Epidermal melanocyte (primary cell): ENCODE data around the gene MSL3.

ENCODE experiments used
- DNase-seq: peaks from one replicate; pipeline ENCODE4 v3.0.0; 2011; ENCODE audit warnings: low spot score; ENCODE audit not compliant: insufficient read length

The MSL3 gene

DNA sequence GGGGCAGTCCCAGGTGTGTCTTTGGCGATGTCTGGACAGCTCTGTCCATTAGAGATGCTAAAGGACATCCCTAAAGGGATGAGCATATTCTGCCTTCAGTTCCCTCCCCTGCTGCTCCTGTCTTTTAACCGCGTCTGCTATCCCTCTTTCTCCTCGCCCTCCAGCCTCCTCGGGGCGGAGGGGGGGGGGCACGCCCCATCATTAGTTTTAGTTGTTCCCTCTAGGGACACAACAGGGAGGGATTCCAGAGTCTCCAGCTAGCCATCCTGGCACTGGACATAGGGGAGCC is 1.1 kb downstream of the MSL3 start:
- DNase-seq, result no peak

DNA sequence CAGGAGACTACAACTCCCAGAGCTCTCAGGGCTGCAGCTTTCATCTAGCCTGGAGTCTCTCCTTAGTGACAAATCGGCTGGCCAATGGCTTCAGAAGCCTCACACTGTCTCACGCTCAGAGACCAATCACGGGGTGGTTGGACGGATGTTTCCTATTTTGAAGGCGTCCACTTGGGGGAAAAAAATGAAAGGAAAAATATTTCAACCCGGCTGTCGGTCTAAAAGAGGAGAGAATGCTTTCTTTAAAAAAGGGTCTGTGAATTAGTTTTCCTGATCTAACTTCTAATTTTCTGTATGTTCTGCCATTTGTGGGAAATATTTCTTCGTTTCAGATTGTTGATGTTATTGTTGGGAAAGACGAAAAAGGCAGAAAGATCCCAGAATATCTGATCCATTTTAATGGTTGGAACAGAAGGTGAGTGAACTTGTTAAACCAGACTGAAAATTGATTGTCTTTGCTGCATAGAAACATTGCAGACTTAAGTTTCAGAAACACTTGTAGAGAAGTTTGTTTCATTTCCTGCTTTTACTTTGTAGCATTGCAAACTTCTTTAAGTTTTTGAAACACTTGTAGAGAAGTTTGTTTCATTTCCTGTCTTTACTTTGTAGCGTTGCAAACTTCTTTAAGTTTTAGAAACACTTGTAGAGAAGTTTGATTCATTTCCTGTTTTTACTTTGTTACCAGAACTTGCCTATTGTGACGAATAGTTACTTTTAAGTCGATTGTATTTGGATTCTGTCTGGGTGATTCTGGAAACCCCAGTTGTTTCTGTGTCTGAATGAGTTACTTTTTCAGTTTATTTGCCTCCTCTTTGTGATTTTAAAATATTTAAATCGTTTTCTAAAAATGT is 1.6 kb downstream of the MSL3 start:
- DNase-seq, result peak; percentile 84

DNA sequence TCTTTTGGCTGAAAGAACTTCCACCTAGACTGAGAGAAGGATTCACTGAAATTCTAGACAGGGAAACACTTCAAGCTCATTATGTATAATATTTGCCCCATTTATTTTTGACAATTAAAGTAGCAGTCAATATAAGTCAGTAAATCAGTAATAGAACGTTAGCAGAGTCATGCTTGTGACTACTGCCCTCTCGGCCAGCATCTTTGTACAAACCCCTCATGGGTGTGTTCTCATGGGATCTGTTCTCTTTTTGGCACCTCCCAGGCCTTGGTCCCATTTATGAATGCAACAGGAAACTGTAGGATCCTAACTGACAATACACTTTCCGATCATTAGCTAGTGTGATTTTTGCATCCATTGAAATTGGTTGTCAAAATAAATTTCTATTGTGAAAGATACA is 2.9 kb downstream of the MSL3 start:
- DNase-seq, result no peak

DNA sequence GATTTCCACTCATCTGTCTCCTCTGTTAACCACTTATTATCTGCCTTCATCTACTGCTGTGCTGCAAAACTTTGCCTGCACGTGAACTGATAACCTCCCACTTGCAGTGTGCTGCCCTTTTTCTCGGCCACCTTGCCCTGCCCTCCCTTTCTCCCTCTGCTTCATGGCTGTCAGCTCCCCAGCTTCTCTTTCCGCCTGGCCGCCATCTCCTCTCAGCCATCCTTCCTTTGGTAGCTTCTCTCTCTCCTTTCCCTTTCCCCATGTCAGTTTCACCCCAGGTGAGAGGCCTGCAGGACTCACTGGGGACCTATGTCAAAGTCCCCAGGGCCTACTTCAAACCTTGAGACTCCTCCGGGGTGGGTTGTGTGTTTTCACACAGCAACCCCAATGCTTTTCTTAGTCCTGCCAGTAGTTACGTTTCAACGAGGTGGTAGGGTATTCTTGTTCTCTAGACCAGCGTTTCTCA is 6.6 kb downstream of the MSL3 start:
- no peak for DNase-seq

DNA sequence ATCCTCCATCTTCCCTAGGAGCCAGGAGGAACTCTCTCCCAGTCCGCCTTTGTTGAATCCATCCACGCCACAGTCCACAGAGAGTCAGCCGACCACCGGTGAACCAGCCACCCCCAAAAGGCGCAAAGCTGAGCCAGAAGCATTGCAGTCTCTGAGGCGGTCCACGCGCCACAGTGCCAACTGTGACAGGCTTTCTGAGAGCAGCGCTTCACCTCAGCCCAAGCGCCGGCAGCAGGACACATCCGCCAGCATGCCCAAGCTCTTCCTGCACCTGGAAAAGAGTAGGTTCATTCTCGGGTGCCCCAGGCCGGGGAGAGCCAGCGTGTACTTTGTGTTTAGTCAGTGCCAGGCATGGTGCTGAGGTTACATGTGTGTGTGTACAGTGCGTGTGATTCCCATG is 7.4 kb downstream of the MSL3 start:
- no peak for DNase-seq

DNA sequence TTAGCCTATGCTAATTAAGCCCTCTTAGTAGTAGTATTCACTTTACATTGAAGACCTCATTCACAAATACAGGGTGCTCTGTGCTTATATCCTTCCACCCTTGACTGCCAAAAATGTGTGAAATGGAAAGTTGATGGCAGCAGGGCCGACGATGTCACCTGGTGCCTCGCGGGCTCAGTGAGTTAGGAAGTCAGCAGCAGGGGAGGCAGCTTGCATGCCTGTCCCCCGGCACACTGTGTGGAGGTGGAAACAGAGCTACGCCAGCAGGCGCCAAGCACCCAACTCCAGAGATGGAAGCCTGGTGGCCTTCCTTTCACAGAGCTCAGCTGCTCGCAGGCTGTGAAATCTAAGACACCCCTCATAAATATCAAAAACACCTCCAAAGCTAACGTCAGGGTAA is 8.4 kb downstream of the MSL3 start:
- no peak for DNase-seq

DNA sequence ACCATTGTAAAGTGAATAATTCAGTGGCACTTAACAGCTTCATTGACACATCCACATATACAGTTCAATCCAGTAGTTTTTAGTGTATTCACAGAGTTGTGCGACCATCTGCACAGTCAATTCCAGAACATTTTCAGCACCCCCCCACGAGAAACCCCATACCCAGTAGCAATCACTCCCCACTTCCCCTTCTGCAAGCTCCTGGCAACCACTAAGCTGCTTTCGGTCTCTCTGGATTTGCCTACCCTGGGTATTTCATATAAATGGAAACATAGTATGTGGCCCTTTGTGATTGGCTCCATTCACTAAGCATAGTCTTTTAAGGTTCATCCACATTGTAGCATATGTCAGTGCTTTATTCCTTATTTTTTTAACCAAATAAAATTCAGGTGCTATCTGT is 10.0 kb downstream of the MSL3 start:
- DNase-seq, result no peak

DNA sequence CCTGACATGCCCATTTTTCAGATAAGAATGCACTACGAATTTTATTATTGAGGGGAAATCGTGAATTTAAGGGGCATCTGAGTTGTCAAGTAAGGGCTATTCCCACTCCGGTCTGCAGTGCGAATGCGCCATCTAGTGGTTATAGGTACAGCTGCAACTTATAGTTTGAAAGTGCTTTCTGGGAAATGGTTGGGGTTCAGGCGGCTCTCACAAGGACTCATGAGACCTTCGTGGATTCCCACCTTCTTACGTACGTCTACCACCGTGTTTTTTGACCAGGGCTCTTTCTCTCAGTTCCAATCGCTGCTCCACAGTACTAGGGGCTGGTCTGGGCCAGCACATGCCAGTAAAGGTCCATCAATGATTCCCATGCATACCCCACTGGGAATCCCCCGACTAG is 12.3 kb downstream of the MSL3 start:
- DNase-seq, result peak; percentile 44

DNA sequence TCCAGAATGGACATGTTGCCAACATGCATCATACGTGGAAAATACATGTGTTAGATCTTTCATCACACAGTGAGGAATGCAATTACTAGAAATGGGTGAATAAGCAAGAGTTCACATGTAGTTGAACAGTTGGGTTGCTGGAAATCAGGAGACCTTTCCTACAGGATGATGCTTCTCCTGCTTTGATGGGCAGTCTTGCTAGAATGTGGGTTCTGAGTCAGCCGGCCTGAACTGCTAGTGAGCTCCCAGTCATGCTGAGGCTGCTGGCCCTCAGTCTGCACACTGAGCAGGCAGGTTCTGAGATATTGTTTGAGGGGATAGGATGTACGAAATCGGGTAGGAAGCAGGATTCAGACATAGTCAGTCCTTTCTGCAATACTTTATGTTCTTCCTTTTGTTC is 20.2 kb downstream of the MSL3 start:
- no peak for DNase-seq

DNA sequence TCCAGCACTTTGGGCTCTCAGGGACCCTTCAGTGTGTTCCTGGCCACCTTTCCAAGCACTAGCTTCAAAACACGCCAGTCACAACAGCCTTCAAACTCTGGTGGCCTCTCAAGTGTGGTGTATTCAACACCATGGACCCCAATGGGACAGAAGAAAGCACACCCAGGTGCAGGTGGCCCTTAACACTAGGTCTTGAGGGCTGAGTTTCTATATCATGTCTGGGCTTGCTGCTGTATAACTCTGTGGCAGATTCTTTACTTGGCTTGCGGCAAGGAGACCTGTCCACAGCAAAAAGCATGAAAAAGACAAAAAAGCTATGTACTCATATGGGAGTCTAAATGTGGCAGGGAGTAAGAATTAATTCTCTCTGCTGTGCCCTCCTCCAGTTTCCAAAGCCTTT is 23.1 kb downstream of the MSL3 start:
- no peak for DNase-seq

DNA sequence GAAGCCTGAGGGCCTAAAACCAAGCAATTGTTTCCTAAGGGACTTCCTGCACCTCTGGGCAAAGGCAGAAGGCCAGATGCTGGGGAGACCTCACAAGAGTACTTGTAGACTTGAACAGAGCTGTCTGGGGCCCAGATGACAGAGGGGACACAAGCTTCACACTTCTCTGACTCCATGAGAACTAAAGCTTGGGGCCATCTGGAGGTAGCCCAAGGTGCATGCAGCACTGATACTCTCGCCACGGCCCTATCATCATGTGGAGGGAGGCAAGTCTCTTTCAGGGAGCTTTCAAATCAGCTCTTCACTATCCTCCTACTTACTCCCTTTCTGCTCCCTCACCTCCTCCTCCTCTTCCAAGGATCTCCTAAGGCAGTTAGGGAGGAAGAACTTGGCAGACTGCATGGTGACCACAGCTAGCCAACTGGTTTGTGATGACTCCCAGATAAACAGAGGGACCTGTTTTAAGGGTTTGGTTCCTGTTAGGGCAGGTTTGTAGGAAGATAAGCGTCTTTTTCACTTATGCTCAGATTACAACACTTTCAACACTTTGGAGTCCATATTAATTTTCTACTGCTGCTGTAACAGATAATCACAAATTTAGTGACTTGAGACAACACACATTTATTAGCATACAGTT is 23.8 kb downstream of the MSL3 start:
- no peak for DNase-seq

DNA sequence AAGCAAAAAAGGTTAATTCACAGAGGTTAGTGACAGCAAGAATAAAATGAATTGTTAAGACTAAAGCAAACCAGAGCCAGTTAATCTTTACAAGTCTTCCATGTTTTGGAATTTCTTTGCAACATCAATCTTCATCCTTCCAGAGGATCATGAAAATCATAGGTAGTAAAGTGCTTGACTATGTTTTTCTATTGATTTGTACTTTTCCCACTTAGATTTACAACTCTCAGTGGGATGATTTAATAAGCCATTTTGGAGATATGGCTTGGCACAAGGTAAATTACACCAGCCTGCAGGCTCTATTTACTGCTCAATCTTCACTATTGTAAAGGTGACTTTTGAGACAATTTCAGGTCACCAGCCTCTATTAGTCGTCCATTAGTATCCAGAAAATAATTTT is 26.5 kb downstream of the MSL3 start:
- DNase-seq, result no peak

DNA sequence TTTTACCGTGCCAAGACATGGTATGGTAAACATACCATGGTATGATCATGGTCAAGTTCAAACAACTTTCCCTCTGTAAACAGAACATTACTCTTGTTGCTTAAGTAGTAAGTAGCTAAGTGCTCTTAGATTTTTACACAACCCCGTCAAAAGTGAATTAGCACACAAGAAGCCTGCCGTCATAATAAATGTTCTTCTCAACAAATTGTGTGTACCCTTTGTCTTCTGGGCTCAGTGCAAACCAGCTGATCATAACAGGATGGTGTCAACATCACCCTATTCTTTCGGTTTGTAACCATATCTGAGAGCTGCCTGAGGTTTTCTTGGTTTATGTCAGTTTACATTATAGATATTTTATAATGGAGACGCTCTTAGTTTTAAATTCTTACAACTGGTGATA is 28.8 kb downstream of the MSL3 start:
- no peak for DNase-seq

DNA sequence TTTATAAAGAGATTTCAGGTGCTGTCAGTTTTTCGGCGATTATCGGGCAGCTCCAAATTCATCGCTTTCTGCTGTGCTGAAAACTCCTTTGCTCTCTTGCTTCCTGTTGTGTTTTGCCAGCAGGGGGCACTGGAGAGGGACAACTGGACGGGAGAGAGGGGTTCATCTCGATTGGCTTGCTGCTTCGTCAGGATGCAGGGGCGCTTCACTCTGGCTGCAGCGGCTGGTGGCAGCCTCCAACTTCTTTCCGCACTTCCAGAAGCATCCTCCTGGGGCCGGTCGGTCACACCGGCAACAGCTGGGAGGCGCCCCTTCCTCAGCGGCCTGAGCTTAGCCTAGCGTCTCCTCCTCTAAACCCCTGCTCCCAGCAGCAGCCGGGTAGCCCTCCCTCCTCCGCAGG is 29.5 kb downstream of the MSL3 start:
- peak; percentile 17 for DNase-seq

DNA sequence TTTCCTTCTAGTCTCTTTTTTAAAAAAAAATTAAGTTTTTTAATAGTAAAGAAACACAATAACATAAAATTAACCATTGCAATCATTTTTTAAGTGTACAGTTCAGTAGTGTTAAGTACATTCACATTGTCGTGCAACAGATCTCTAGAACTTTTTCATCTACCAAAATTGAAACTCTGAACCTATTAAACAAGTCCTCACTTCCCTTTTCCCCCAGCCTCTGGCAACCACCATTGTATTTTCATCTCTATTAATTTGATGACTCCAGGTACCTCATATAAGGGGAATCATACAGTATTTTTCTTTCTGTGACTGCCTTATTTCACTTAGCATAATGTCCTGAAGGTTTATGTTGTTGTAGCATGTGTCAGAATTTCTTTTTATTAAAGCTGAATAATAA is 31.8 kb downstream of the MSL3 start:
- DNase-seq, result no peak

DNA sequence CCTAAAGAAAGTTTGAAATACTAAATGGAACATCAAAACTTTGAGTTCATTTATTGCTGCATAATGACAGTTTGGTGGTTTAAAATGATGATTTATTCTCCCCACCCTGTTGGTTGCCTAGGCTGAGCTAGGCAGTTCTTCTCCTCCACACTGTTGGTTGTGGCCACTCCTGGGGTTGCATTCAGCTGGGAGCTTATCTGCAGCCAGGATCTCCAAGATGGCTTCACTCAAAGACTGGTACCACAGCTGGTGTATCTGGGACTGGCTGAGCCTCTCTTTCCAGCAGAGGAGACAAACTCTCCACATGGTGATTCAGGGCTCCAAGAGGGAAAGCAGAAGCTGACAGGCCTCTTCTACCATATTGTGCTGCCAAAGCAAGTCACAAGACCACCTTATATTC is 33.1 kb downstream of the MSL3 start:
- no peak for DNase-seq

DNA sequence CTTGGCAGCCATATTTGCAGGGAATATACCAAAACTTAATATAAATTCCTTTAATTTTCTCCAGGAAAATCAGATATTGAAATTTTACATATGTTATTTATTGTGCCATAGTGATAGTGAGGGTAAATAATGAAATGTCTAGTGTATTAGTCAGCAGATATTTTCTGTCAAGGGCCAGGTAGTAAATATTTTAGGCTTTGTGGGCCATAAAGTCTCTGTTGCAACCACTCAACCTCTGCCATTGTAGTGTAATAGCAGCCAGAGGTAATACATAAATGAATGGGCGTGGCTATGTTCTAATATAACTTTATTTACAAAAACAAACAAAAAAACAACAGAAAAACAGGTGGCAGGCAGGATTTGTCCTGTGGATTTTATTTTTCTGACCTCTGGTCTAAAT is 33.5 kb downstream of the MSL3 start:
- DNase-seq, result no peak

DNA sequence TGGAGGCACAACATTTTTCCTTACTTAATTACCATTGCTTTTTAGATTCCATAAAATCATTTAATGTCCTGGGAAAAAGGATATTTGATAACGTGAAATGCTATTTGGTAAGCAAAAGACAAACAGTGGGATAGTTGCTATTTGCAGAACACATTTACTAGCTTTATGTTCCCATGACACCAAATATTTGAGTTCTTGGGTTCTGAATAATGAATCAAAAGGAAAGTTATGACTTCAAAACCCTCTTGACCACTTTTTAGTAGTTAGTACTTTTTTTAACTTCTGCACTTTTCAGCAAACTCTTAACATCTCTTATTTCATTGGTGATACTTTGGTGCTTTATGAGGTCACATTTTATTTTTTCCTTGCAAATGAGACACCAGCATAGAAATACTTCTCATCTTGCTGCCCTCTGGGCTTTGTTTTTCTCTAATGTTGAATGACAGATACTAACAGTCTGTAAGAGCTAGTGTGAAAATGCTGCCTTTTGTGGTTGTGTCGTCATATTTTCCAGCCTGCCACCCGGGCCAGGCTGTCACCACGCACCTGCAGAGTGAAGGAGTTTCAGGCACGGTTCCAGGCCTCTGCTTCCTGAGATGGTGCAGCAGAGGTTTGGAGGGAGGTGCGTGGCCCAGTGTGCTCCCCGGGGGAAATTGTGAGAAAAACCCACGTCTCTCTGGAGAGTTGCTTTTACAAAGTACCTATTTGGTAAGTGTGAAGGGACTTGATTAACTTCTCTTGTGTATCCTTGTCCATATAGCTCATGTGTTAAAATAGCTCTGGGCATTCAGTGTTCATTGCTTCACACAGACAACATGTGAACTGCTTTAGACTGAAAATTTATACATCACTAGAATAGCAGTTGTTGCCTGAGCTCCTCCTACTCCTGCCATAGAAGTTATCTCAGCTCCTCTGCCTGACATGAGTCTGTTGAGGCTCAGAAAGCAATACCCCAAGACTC is 34.7 kb downstream of the MSL3 start:
- no peak for DNase-seq

DNA sequence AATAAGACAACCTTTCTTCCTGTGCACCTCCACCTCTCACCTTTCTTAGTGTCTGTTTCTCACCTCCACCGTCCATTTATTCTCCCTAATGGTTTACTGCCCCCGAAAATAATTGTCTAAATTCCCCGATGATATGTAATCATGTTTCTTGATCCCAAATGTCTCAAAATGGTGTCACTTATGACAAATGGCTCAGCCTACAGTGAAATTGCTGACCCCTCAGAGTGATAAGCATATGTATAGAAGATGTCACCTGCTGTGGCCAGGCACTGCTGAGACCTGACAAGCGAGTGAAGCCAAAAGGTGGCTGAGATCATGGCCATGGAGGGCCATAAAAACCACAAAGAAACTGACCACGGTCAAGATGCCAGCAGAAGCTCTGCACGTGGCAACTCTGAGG is 35.7 kb downstream of the MSL3 start:
- no peak for DNase-seq

DNA sequence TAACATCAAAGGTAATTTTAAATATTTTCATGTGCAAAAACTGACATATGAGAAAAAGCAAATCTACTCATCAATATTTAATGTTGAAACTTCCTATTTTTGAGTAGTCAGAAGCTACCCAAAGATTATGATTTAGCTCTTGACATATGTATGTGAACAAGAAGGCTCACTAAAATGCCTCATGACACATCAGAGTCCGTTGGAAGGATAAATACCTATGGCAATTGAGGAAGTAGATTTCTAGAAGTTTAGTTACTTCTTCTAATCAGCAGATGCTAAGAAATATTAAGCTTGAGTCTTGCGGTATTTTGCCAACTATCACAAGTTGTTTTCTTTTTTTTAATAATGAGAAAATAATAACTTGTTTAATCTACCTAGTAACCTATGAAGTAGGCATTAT is 55.3 kb downstream of the MSL3 start:
- no peak for DNase-seq
